BJ (cell line): Measurements from ENCODE around the gene SNRPB. TPM values are rescaled to one million over a fixed set of nuclear protein-coding genes. Genes with fewer than 3 reads are reported as not detected.

Source experiments
- CTCF ChIA-PET: fragments of 350-600 bp; formaldehyde crosslinking; extraction: SDS; loops from one replicate; lab custom pipeline; 2021; ENCODE audit warnings: antibody characterized with exemption, inconsistent platforms; lab: Yijun Ruan, JAX
- POLR2A ChIA-PET: fragments of 300-600 bp; sonication (Branson Sonifier 250); formaldehyde crosslinking; extraction: SDS; loops from one replicate; lab custom pipeline; 2021; ENCODE audit warnings: antibody characterized with exemption; lab: Charles Lee
- DNase-seq: peaks from one replicate; pipeline ENCODE4 v3.0.0-alpha.2; 2011; ENCODE audit warnings: low read depth
- H3K27me3 ChIP-seq: 2 replicates; pipeline ENCODE4 v1.6.0; 2011; ENCODE audit warnings: low read length; ENCODE audit not compliant: control insufficient read depth, insufficient read depth
- H3K36me3 ChIP-seq: 2 replicates; pipeline ENCODE4 v1.5.1; 2011; ENCODE audit warnings: low read length; ENCODE audit not compliant: control insufficient read depth, insufficient read depth
- H3K4me3 ChIP-seq: 2 replicates; pipeline ENCODE4 v1.5.1; 2011; ENCODE audit warnings: low read depth, mild to moderate bottlenecking, control low read depth, low read length
- polyA plus RNA-seq: library from polyadenylated mRNA; depleted of rRNA; stranded (reverse); fragments of >200 nt; gene quantifications from 2 replicates; pipeline ENCODE4 v1.2.3, GENCODE V29; 2011
- TF ChIP-seq, protein P1 (sequence below): IDR thresholded peaks from 2 replicates; pipeline ENCODE4 v1.5.1; 2011; ENCODE audit warnings: low read depth, mild to moderate bottlenecking, control low read depth, inconsistent platforms, low read length, moderate library complexity; ENCODE audit not compliant: insufficient read depth

SNRPB gene
- polyA plus RNA-seq, 1 experiment, result 178 TPM

- Histone ChIP-seq H3K4me3 (no peak overlapping the region), H3K27me3 (no peaks in the 10 kb centered on the region), H3K36me3 (0 out of 2 replicates have a peak, but pooled peaks cover 1% of the 10 kb centered on the region)
- ChIA-PET POLR2A (no interaction called here), CTCF (no interaction called here)
- DNase-seq, result peak; percentile 58
- TF ChIP-seq, protein P1, sequence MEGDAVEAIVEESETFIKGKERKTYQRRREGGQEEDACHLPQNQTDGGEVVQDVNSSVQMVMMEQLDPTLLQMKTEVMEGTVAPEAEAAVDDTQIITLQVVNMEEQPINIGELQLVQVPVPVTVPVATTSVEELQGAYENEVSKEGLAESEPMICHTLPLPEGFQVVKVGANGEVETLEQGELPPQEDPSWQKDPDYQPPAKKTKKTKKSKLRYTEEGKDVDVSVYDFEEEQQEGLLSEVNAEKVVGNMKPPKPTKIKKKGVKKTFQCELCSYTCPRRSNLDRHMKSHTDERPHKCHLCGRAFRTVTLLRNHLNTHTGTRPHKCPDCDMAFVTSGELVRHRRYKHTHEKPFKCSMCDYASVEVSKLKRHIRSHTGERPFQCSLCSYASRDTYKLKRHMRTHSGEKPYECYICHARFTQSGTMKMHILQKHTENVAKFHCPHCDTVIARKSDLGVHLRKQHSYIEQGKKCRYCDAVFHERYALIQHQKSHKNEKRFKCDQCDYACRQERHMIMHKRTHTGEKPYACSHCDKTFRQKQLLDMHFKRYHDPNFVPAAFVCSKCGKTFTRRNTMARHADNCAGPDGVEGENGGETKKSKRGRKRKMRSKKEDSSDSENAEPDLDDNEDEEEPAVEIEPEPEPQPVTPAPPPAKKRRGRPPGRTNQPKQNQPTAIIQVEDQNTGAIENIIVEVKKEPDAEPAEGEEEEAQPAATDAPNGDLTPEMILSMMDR, result no peak
Measured at GRCh38 chr20:2473516-2473915, 2.9 kb upstream of the SNRPB start.

DNA sequence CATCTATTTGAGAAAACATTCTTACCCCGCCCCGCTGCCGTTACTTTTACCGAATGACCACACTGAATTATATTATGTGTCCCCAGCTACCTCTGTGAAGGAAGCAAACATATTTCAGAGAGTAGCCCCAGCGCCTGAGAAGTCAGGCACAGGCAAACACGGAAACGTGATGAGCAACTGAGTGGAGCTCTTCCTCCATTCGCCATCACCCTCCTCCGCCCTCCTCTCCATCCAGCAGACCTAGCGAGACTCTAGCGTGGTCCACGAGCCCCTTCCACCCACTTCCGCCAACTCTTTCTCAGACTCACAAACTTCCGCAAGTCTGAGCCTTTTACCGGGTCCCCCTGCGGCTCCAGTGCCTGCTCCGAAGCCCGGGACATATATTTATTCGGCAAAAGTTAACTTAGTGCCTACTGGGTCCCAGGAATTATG is 582 bp downstream of the SNRPB start:
- POLR2A ChIA-PET, result interaction anchor here (0.7 to 1.0 kb wide), 3 partner anchors 9 to 156 kb away, joined by 3 to 6 read pairs (median 4); no protein-coding TSS in a partner anchor

GRCh38 chr20:2468581-2469407 is 1.8 kb downstream of the SNRPB start:
- CTCF ChIA-PET, result interaction anchor here (0.8 to 2.4 kb wide), 5 partner anchors 12 to 118 kb away, joined by 3 to 6 read pairs (median 5); no protein-coding TSS in a partner anchor

More for the DNA sequence above, 582 bp downstream of the SNRPB start:
- CTCF ChIA-PET, result interaction anchor here (0.6 to 1.2 kb wide), 4 partner anchors 18 to 85 kb away, joined by 3 to 5 read pairs (median 4); no protein-coding TSS in a partner anchor
- H3K4me3 ChIP-seq, result peak overlapping the region; percentile 95
- DNase-seq, result no peak
- TF ChIP-seq, protein P1, result no peak
- peaks cover 16% of the 10 kb centered on the region for H3K36me3 ChIP-seq
- H3K27me3 ChIP-seq, result no peaks in the 10 kb centered on the region

GRCh38 chr20:2467412-2467811 is 3.2 kb downstream of the SNRPB start:
- Histone ChIP-seq H3K36me3 (peaks cover 33% of the 10 kb centered on the region), H3K4me3 (no peak overlapping the region), H3K27me3 (no peaks in the 10 kb centered on the region)
- ChIA-PET CTCF (interaction anchor here (1.0 to 2.4 kb wide), 3 partner anchors 11 to 40 kb away, joined by 3 to 6 read pairs (median 4); no protein-coding TSS in a partner anchor), POLR2A (no interaction called here)
- no peak for DNase-seq
- TF ChIP-seq, protein P1, result no peak

More at GRCh38 chr20:2468581-2469407, 1.8 kb downstream of the SNRPB start:
- Histone ChIP-seq H3K27me3 (no peaks in the 10 kb centered on the region), H3K4me3 (peak overlapping the region; percentile 95), H3K36me3 (peaks cover 21% of the 10 kb centered on the region)
- TF ChIP-seq, protein P1, result no peak
- POLR2A ChIA-PET, result no interaction called here
- no peak for DNase-seq

DNA sequence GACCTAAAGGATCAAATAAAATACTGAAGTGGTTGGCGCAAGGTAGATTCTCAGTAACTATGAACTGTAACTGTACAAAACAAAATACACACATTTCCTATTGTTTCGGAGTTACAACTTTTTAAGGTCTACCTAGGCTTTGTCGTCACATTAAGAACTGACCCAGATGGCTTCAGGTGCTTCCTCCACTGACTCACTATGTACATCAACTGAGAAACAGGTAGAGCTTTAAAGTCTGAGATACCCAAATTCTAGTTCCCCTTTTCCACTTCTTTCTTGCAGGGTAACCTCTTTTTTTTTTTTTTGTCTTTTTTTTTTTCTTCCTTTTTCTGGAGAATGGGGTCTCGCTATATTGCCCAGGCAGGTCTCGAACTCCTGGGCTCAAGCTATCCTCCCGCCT is 5.5 kb downstream of the SNRPB start:
- DNase-seq, result no peak
- ChIA-PET CTCF (interaction anchor here (1.2 kb wide), 1 partner anchor 13 kb away, joined by 3 read pairs; no protein-coding TSS in a partner anchor), POLR2A (interaction anchor here (0.6 kb wide), 1 partner anchor 9 kb away, joined by 3 read pairs; no protein-coding TSS in a partner anchor)
- Histone ChIP-seq H3K4me3 (no peak overlapping the region), H3K27me3 (no peaks in the 10 kb centered on the region), H3K36me3 (peaks cover 46% of the 10 kb centered on the region)
- TF ChIP-seq, protein P1, result no peak
